HCT116 (cell line): ENCODE results near the gene NBAS. TPM values are rescaled to one million over a fixed set of nuclear protein-coding genes. Genes with fewer than 3 reads are reported as not detected.

Experiments used
- ATAC-seq: fragments of 200-7000 bp; cut with Tn5 transposase; 2 replicates; pipeline ENCODE4 v1.9.1; 2020; ENCODE audit warnings: mild to moderate bottlenecking, moderate library complexity
- BruUV-seq: library from RNA; stranded (reverse); fragments of 400-500 nt; replicated peaks from 2 replicates; lab custom pipeline; 2021; lab: Mats Ljungman, UMichigan
- CTCF ChIA-PET: fragments of 300-600 bp; sonication (Branson Sonifier 250); formaldehyde crosslinking; loops from one replicate; lab custom pipeline; 2021; ENCODE audit warnings: antibody characterized with exemption; lab: Charles Lee
- POLR2A ChIA-PET: fragments of 300-600, 350-600 bp; sonication (Branson Sonifier 250); formaldehyde crosslinking; loops from one replicate; lab custom pipeline; 2021; ENCODE audit warnings: antibody characterized with exemption; lab: Charles Lee
- RAD21 ChIA-PET, 2 experiments: fragments of 300-600 bp; sonication (Branson Sonifier 250); formaldehyde crosslinking; loops; one replicate each; lab custom pipeline; 2023; ENCODE audit warnings: low total read pairs in 2 of 2; ENCODE audit not compliant: uncharacterized antibody in 2 of 2, unreplicated experiment in 2 of 2, low non-redundant PET in 1 of 2; lab: Charles Lee
- DNase-seq: peaks from one replicate; pipeline ENCODE4 v3.0.0-alpha.2; 2010; ENCODE audit warnings: low read depth, low spot score
- H2AFZ ChIP-seq: fragments of 200-600 bp; shearing (Covaris generic), sonication (generic); 2 replicates; pipeline ENCODE4 v1.6.1; 2017; ENCODE audit warnings: low read depth, mixed run types, mixed read lengths, antibody characterized with exemption, low read length; ENCODE audit not compliant: poor library complexity, severe bottlenecking
- H3K27ac ChIP-seq: 2 replicates; pipeline ENCODE4 v1.5.1; 2012; ENCODE audit warnings: low read depth, low read length
- H3K27me3 ChIP-seq: fragments of 200-600 bp; sonication (generic); 2 replicates; pipeline ENCODE4 v1.6.1; 2016; ENCODE audit warnings: mixed run types, low read length, mixed read lengths; ENCODE audit not compliant: insufficient read depth
- H3K36me3 ChIP-seq, 2 experiments: fragments of 200-500 bp in 1 of 2; fragments of 200-600 bp in 1 of 2; sonication (Bioruptor generic) in 1 of 2; sonication (generic) in 1 of 2; 2 replicates each; pipeline versions ENCODE4 v1.5.1 to v1.6.1; 2014 to 2016; ENCODE audit warnings: low read length in 2 of 2, inconsistent platforms in 1 of 2, mixed read lengths in 1 of 2, mixed run types in 1 of 2; ENCODE audit not compliant: insufficient read depth in 2 of 2, control insufficient read depth in 1 of 2
- H3K4me1 ChIP-seq, 2 experiments: fragments of 200-600 bp in 1 of 2; sonication (generic) in 1 of 2; 2 replicates each; pipeline versions ENCODE4 v1.5.1 to v1.6.1; 2012 to 2017; ENCODE audit warnings: low read length in 2 of 2, inconsistent platforms in 1 of 2, mild to moderate bottlenecking in 1 of 2, mixed read lengths in 1 of 2, mixed run types in 1 of 2, moderate library complexity in 1 of 2; ENCODE audit not compliant: insufficient read depth in 2 of 2, control insufficient read depth in 1 of 2
- H3K4me2 ChIP-seq: fragments of 200-600 bp; sonication (generic); 2 replicates; pipeline ENCODE4 v1.6.1; 2017; ENCODE audit warnings: mixed run types, low read length, mixed read lengths
- H3K4me3 ChIP-seq, 2 experiments: fragments of 200-600 bp in 1 of 2; sonication (generic) in 1 of 2; replicated peaks in 1 of 2; 2 replicates each; pipeline ENCODE4 v1.5.1; 2011 to 2016; ENCODE audit warnings: low read length in 2 of 2, control low read depth in 1 of 2, low read depth in 1 of 2, mild to moderate bottlenecking in 1 of 2, mixed read lengths in 1 of 2, mixed run types in 1 of 2
- H3K79me2 ChIP-seq: fragments of 200-600 bp; sonication (generic); 2 replicates; pipeline ENCODE4 v1.6.1; 2017; ENCODE audit warnings: mild to moderate bottlenecking, mixed run types, low read length, moderate library complexity, mixed read lengths; ENCODE audit not compliant: insufficient read depth
- H3K9ac ChIP-seq: fragments of 200-600 bp; sonication (generic); 2 replicates; pipeline ENCODE4 v1.6.1; 2016; ENCODE audit warnings: low read length, mixed read lengths
- H3K9me2 ChIP-seq: fragments of 200-600 bp; sonication (generic), shearing (Covaris generic); 2 replicates; pipeline ENCODE4 v1.6.1; 2017; ENCODE audit warnings: mixed run types, mild to moderate bottlenecking, moderate library complexity; ENCODE audit not compliant: insufficient read depth
- H3K9me3 ChIP-seq, 2 experiments: fragments of 200-500 bp in 1 of 2; fragments of 200-600 bp in 1 of 2; sonication (Bioruptor generic) in 1 of 2; sonication (generic) in 1 of 2; 2 replicates each; pipeline ENCODE4 v1.6.1; 2014 to 2017; ENCODE audit warnings: low read length in 2 of 2, mixed read lengths in 2 of 2, inconsistent platforms in 1 of 2, low read depth in 1 of 2, mild to moderate bottlenecking in 1 of 2, mixed run types in 1 of 2, moderate library complexity in 1 of 2; ENCODE audit not compliant: control insufficient read depth in 1 of 2, insufficient read depth in 1 of 2
- H4K20me1 ChIP-seq: fragments of 200-600 bp; sonication (generic), shearing (Covaris generic); 2 replicates; pipeline ENCODE4 v1.6.1; 2017; ENCODE audit warnings: mixed run types, mild to moderate bottlenecking, moderate library complexity; ENCODE audit not compliant: insufficient read depth
- ATF3 ChIP-seq: IDR thresholded peaks from 2 replicates; pipeline ENCODE4 v1.6.1; 2012
- CBX3 ChIP-seq: IDR thresholded peaks from 2 replicates; pipeline ENCODE4 v1.6.1; 2012; ENCODE audit warnings: low read depth
- CEBPB ChIP-seq: IDR thresholded peaks from 2 replicates; pipeline ENCODE4 v1.6.1; 2012; ENCODE audit warnings: low read depth
- ELF1 ChIP-seq: IDR thresholded peaks from 2 replicates; pipeline ENCODE4 v1.6.1; 2012; ENCODE audit warnings: low read depth, borderline replicate concordance
- EZH2 ChIP-seq: fragments of 200-600 bp; sonication (generic); IDR thresholded peaks from 2 replicates; pipeline ENCODE4 v1.6.1; 2017; ENCODE audit warnings: antibody characterized with exemption, mixed run types
- EZH2phosphoT487 ChIP-seq: fragments of 200-600 bp; IDR thresholded peaks from 2 replicates; pipeline ENCODE4 v1.6.1; 2018; ENCODE audit warnings: antibody characterized with exemption, borderline replicate concordance
- FOSL1 ChIP-seq: IDR thresholded peaks from 2 replicates; pipeline ENCODE4 v1.6.1; 2012; ENCODE audit warnings: low read depth
- JUND ChIP-seq: IDR thresholded peaks from 2 replicates; pipeline ENCODE4 v1.6.1; 2012
- MAX ChIP-seq: IDR thresholded peaks from 2 replicates; pipeline ENCODE4 v1.6.1; 2012
- POLR2A ChIP-seq: IDR thresholded peaks from 2 replicates; pipeline ENCODE4 v1.7.0; 2011; ENCODE audit warnings: borderline replicate concordance; ENCODE audit not compliant: insufficient read depth, insufficient read length; ENCODE audit errors: extremely low read depth
- POLR2AphosphoS5 ChIP-seq: IDR thresholded peaks from 2 replicates; pipeline ENCODE4 v1.6.1; 2011; ENCODE audit warnings: mild to moderate bottlenecking, low read depth, low read length, moderate library complexity
- RAD21 ChIP-seq: IDR thresholded peaks from 2 replicates; pipeline ENCODE4 v1.6.1; 2012; ENCODE audit warnings: low read depth, mild to moderate bottlenecking
- SP1 ChIP-seq: IDR thresholded peaks from 2 replicates; pipeline ENCODE4 v1.6.1; 2012; ENCODE audit warnings: low read depth
- SRF ChIP-seq: IDR thresholded peaks from 2 replicates; pipeline ENCODE4 v1.6.1; 2012; ENCODE audit warnings: low read depth
- ZBTB33 ChIP-seq: IDR thresholded peaks from 2 replicates; pipeline ENCODE4 v1.6.1; 2011; ENCODE audit warnings: mild to moderate bottlenecking, low read length, moderate library complexity; ENCODE audit not compliant: insufficient replicate concordance; ENCODE audit errors: extremely low read depth
- ZFX ChIP-seq: fragments of 450-650 bp; IDR thresholded peaks from 2 replicates; pipeline ENCODE4 v1.6.1; 2017
- intact Hi-C: fragments of 100-400 bp; cut with micrococcal nuclease; formaldehyde crosslinking; loops from 2 replicates; pipeline ENCODE4 v1.10.0; 2022
- total RNA-seq: library from RNA; stranded (reverse); gene quantifications from one replicate; pipeline ENCODE4 v1.2.1, GENCODE V29; 2021; ENCODE audit not compliant: unreplicated experiment

Gene NBAS
- total RNA-seq, 1 experiment from 2014 or later: 32.8 TPM

GRCh38 chr2:15601681-15602080 is 40.5 kb upstream of the NBAS start:
- BruUV-seq: no TSS peak
- POLR2A ChIA-PET: no interaction called here
- RAD21 ChIA-PET: no interaction called here

More at GRCh38 chr2:15601681-15602080, 40.5 kb upstream of the NBAS start:
- no peaks in the 10 kb centered on the region for H3K4me1 ChIP-seq
- no peak overlapping the region for H2AFZ ChIP-seq
- no peaks in the 10 kb centered on the region for H3K9me3 ChIP-seq
- H3K9ac ChIP-seq: no peak overlapping the region
- no peaks in the 10 kb centered on the region; the same call in 1 of the 2 replicates for H4K20me1 ChIP-seq
- H3K36me3 ChIP-seq: peaks cover 77 to 85% of the 10 kb centered on the region in 2 experiments
- no peak overlapping the region for H3K27ac ChIP-seq
- H3K79me2 ChIP-seq: peaks cover 4% of the 10 kb centered on the region; the same call in 1 of the 2 replicates
- TF ChIP-seq ZFX (no peak), POLR2A (no peak), CEBPB (no peak), EZH2phosphoT487 (no peak), SRF (no peak), CBX3 (no peak), SP1 (no peak), ELF1 (no peak), ZBTB33 (no peak), ATF3 (no peak), FOSL1 (no peak), POLR2AphosphoS5 (no peak), EZH2 (no peak), MAX (no peak), JUND (no peak), RAD21 (no peak)
- DNase-seq (no peak), ATAC-seq (no peak)
- intact Hi-C loops: no loop called here
- CTCF ChIA-PET: interaction anchor here (0.5 kb wide), 1 partner anchor 252 kb away, joined by 3 read pairs; no protein-coding TSS in a partner anchor
- H3K4me3 ChIP-seq: no peak overlapping the region
- no peaks in the 10 kb centered on the region for H3K27me3 ChIP-seq
- H3K9me2 ChIP-seq: no peaks in the 10 kb centered on the region
- H3K4me2 ChIP-seq: no peak overlapping the region
